C4-2B (cell line): Measurements from ENCODE around the gene LINC00632.

Source experiments
- H3K27ac ChIP-seq: fragments of 450-650 bp; 2 replicates; pipeline ENCODE4 v1.5.1; 2017
- ZFX ChIP-seq: fragments of 450-650 bp; IDR thresholded peaks from 2 replicates; pipeline ENCODE4 v1.6.1; 2017
- TF ChIP-seq, protein P1 (sequence below): fragments of 450-650 bp; conservative IDR thresholded peaks from 2 replicates; pipeline ENCODE4 v1.5.1; 2017; ENCODE audit warnings: mild to moderate bottlenecking

LINC00632 gene

DNA sequence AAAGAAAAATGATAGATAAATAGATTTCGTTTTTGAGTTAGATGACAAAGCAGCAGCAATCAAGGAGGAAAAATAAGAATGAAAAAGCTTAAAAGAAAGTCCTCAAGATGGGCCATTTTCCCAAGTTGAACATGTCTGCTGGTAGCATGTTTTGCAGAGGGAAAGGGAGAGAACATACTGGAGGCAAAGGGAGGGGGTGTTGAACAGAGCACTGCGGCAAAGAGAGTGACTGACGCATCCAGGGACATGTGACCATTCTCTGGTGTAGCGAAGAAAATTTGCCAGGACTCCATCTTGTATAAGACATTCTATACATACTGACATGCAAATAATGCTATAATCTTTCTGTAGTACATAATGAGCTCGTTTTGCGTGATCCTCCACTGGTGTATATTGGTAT, 1.2 kb downstream of the LINC00632 start:
- no peak overlapping the region for H3K27ac ChIP-seq
- TF ChIP-seq ZFX, result no peak
- TF ChIP-seq, protein P1, sequence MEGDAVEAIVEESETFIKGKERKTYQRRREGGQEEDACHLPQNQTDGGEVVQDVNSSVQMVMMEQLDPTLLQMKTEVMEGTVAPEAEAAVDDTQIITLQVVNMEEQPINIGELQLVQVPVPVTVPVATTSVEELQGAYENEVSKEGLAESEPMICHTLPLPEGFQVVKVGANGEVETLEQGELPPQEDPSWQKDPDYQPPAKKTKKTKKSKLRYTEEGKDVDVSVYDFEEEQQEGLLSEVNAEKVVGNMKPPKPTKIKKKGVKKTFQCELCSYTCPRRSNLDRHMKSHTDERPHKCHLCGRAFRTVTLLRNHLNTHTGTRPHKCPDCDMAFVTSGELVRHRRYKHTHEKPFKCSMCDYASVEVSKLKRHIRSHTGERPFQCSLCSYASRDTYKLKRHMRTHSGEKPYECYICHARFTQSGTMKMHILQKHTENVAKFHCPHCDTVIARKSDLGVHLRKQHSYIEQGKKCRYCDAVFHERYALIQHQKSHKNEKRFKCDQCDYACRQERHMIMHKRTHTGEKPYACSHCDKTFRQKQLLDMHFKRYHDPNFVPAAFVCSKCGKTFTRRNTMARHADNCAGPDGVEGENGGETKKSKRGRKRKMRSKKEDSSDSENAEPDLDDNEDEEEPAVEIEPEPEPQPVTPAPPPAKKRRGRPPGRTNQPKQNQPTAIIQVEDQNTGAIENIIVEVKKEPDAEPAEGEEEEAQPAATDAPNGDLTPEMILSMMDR, result no peak

DNA sequence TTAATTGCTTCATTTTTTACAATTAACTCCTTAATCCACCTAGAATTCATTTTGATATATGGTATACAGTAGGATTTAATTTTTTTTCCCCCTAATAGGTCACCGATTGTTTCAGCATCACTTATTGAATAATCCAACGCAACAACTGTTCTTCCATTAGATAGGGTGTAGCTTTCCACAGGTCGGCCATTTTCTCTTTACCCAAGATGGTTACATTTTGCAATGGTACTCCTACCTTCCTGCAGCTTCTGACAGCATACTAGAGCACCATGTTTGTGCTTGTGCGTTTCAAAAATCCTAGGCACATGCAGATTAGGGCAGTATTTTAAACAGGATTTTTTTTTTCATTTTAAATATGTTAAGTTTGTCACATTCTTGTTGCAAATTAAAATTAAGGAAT, 2.3 kb downstream of the LINC00632 start:
- no peak for TF ChIP-seq ZFX
- TF ChIP-seq, protein P1, result no peak
- no peak overlapping the region for H3K27ac ChIP-seq

DNA sequence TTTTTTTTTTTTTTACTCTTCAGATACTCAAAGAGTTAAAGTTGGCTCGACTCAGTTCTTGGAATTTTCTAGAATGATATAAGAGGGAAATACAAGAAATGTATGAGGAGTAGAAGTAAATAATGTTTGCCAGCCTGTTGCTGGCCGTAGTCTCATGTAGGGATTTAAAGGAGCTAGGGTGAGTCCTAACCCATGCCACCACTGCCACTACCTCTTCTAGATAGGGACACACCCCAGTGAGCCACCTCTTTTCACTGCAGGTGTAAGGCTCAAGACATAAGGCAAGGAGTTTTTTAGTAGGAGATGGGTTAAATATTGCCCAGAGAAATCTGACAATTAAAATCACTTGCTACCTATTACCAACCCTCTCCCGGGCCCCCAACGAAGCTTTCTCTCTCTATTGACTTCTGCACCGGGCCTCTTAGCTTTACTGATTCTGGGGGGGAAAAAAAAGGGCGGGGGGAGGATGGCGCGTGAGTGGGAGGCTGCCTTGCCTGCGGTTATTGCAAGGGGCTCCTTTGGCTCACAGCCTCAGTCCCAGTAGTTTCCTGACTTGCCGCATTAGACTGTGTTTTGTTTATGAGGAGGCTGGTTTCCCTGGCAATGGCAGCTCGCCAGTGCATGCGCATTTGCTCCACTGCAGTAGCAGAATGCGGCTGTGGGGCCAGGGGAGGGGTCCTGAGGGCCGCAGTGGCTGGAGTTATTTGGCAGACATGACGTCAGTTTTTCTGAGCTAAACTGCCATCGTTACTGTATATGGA, 3.0 kb downstream of the LINC00632 start:
- H3K27ac ChIP-seq, result no peak overlapping the region
- TF ChIP-seq, protein P1, result no peak
- TF ChIP-seq ZFX, result no peak

DNA sequence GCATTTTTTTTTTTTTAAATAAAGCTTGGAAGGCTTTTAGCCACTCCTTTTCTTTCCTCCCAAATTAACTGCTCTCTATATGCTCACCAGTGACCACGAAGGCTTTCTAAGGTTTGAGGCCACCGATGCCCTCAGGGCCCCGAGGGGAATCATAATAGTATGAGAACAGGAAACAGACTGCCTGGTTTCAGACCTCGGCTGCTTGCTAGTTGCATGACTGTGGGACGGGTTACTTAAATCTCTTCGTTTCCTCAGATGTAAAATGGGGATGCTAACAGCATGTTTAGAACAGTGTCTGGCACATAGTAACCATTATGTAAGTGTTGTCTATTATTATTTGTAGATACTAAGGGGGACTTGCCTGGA, 3.6 kb downstream of the LINC00632 start:
- TF ChIP-seq, protein P1, result no peak
- TF ChIP-seq ZFX, result no peak
- no peak overlapping the region for H3K27ac ChIP-seq

DNA sequence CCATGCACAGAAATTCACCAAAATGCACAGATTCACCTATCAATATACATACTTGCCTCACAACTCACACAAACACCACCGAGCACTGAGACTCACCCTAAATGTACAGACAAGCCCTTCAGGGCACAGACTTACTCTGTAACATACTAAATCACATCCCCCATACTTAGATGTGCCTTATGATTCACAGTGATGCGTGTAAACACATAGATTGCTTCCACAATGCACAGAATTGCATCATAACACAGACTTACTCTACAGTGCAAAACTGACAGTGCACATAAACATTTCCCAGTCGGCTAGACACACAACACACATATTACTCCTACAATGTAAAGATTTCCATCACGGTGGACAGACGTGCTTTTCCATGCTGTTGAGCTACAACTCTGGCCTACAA, 6.2 kb downstream of the LINC00632 start:
- no peak overlapping the region for H3K27ac ChIP-seq
- no peak for TF ChIP-seq ZFX
- TF ChIP-seq, protein P1, result no peak

DNA sequence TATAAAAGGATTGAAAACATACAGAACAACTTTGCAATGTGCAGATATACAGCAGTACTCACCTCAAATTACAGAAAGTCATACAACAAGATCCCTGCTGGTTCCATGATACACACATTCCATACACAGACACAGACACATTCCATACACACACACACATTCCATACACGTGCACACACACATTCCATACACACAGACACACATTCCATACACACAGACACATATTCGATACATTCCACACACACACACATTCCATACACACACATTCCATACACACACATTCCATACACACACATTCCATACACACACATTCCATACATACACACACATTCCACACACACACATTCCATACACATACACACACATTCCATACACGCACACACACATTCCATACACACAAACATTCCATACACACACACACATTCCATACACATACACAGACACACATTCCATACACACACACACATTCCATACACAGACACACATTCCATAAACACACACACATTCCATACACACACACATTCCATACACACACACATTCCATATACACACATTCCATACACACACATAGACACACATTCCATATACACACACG, 13.7 kb downstream of the LINC00632 start:
- no peak overlapping the region for H3K27ac ChIP-seq
- no peak for TF ChIP-seq ZFX

DNA sequence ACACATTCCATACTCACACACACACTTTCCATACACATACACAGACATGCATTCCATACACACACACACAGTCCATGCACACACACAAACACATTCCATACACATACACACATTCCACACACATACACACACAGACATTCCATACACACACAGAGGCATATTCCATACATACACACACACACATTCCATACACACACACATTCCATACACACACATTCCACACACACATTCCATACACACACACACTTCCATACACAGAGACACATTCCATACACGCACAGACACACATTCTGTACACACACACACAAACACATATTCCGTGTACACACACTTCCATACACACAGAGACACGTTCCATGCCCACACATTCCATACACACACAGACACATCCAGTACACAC, 14.8 kb downstream of the LINC00632 start:
- H3K27ac ChIP-seq, result no peak overlapping the region
- TF ChIP-seq, protein P1, result no peak
- TF ChIP-seq ZFX, result no peak

DNA sequence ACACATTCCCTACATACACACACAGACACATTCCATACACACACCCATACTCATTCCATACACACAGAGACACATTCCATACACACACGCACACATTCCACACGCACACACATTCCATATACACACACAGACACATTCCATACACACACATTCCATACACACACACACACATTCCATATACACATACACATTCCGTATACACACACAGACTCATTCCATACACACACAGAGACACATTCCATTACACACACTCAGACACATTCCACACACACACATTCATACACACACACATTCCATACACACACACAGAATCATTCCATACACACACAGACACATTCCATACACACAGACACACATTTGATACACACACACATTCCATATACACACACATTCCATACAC, 15.2 kb downstream of the LINC00632 start:
- no peak overlapping the region for H3K27ac ChIP-seq
- TF ChIP-seq, protein P1, result no peak
- no peak for TF ChIP-seq ZFX
